Fibroblast of skin of back (primary cell): Measurements from ENCODE around the gene MRPL52.
A peak's percentile ranks its signal among the peaks of the same experiment; 100 is the strongest.
"Not testable (repeated sequence)": the region's sequence is repeated elsewhere in the genome, so short reads cannot be mapped to it uniquely, and the experiment has no call there.

ENCODE experiments used
- DNase-seq: peaks from one replicate; pipeline ENCODE4 v3.0.0-alpha.2; 2013

Gene MRPL52

GRCh38 chr14:22839159-22839779 lies 9.6 kb downstream of the MRPL52 start:
- DNase-seq, result no peak

- no peak for DNase-seq
Measured at GRCh38 chr14:22841311-22841710, 11.6 kb downstream of the MRPL52 start.

GRCh38 chr14:22841769-22842168 lies 12.1 kb downstream of the MRPL52 start:
- DNase-seq, result no peak

- no peak for DNase-seq
Measured at GRCh38 chr14:22842211-22843122, 12.8 kb downstream of the MRPL52 start.

GRCh38 chr14:22843123-22843925 lies 13.6 kb downstream of the MRPL52 start:
- no peak for DNase-seq

DNA sequence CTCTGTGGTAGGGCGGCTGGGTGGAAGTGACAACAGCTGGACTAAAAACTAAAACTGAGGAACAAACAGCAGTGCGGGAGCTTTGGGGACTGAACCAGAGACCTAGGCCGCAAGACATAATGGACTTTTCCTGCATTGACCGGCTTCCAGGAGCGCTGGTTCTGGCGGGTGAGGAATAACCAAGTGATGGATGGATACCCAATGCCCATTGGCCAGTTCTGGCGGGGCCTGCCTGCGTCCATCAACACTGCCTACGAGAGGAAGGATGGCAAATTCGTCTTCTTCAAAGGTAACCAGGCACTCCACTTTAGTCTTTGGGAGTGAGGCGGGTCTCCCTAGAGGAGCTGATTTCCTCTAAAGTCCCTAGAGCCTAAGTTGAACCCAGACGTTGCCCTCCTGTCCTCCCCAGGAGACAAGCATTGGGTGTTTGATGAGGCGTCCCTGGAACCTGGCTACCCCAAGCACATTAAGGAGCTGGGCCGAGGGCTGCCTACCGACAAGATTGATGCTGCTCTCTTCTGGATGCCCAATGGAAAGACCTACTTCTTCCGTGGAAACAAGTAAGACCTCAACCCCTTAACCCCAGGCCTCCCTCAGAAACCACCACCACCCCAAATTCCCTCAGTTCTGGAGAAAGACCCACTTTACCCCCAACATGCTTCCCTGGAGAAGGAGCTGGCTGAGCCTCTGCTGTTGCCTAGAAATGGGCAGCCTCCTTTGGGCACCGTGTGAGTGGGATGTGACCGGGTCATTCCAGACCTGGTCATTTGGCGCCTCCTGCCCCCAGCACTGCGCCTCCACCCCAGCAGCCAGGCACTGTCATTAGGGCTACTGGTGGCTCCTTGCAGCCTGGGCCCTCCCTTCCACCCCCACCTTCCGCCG lies 14.8 kb downstream of the MRPL52 start:
- DNase-seq, result no peak

- DNase-seq, result no peak
Measured at GRCh38 chr14:22845103-22845394, 15.4 kb downstream of the MRPL52 start.

GRCh38 chr14:22845821-22846625 lies 16.3 kb downstream of the MRPL52 start:
- no peak for DNase-seq

- no peak for DNase-seq
Measured at GRCh38 chr14:22846811-22847307, 17.2 kb downstream of the MRPL52 start.

DNA sequence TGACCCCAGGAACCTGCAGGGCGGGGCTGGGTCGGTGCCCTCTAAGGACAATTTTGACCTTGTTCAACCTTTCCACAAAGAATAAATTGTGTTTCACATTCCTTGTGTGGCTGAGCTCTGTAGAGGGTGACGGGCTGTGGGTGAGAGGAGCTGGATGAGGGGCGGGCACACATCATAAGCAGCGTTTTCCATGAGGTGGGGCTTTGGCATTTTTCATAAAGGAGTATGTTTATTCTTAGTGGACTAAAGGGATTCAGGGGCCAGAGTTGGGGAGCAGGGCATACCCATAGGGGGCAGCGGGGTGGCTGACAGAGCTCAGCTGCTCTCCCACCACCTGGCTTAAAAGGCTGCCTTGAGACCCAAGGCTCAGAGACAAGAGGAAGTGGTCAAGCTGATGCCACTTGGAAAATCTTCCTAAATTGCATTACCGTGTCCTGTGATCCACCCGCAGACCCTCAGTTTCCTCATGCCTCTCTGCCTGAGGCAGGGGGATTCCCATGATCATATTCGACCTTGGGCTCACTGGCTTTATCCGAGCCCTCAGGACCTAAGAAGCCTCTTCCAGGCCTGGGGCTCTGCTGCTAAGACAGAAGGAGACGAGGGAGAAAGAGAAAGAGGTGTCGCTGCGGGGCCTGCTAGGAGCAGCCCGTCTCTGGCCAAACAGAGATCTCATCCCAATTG lies 18.1 kb downstream of the MRPL52 start:
- peak; percentile 56 for DNase-seq

GRCh38 chr14:22848351-22849164 lies 18.9 kb downstream of the MRPL52 start:
- peak; percentile 85 for DNase-seq

DNA sequence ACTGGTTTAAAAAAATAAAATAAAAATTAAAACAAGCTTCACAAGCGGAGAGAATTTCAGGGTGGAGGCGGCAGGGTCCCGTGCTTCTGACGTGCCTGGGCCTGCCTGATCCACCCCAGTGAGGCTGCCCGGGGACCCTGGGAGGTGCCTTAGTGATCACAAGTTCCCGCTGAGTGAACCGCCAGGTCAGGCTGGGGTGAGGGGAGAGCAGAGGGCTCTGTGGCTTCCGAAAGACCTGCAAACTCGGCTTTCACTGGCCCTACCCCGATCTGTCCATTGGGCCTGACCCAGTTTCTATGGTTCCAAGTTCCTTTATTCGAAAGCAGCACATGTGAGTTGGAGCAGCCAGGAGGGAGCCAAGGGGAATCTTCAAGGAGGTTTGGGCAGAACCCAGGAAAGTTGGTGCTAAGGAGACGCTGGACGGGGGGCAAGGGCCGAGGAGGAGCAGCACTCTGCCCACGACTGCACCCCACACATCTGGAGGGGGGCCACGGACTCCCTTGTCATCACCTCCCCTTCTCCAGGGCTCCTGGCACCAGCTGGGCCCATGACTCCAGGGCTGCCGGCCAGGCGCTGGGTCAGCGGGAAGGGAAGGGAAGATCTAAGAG lies 19.6 kb downstream of the MRPL52 start:
- DNase-seq, result peak; percentile 27

GRCh38 chr14:22850944-22851764 lies 21.5 kb downstream of the MRPL52 start:
- DNase-seq, result peak; percentile 89

- DNase-seq, result not testable (repeated sequence)
Measured at GRCh38 chr14:22852178-22852577, 22.5 kb downstream of the MRPL52 start.

DNA sequence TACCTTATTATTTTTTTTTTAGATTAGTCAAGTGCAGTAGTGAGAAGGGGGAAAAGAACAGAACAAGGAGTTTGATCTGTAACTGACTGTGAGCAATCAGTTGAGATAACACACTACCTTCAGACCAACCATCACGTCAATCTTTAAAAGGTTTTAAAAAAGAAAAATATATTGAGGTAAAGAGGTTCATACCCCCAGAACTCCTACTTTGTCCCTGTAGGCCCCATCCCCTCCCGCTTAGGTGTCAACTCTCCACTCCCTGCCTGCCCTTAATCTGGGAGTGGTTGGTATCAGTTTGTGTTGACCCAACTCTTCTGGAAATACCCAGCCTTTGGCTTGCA lies 22.9 kb downstream of the MRPL52 start:
- DNase-seq, result no peak

DNA sequence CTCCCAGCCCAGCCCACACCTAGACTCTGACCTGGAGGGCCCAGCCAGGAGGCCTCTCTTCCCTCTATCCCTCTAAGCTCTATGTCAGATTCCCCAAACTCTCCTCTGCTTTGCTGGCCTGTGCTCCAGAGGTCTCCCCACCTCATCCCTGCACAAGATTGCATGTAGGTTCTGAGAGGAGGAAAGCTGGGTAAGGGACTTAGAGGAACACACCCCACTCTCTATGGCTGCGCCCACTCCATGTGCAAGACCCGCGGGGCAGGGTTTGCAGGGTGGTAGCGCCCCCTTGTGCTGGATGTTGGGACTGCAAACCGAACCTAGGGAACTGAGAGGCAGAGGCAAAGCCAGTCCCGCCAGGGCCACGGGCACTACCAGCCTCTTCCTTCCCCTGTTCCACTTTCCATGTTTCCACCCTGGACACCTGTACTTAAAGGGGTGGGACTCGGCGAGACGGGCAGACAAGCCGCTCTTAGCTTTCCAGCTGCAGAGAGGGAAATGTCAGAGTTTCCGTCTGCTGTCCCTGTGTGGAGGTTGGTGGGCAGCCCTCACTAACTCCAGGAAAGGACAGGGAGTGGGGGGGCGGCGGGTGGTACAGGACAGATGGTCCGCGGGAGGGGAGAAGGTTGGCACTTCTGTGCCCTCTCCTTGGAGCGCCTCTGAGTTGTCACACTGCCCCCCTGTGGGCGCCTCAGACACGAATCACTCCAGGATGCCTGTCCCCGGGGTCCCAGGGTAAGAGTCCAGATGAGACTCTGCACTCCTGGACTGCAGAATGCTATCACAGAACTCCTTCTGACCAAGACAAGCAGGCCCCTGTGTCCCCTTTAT lies 23.5 kb downstream of the MRPL52 start:
- peak; percentile 79 for DNase-seq

- not testable (repeated sequence) for DNase-seq
Measured at GRCh38 chr14:22854296-22854695, 24.6 kb downstream of the MRPL52 start.
